ENCODE data around the gene MTFR2. TPM values are rescaled to one million over a fixed set of nuclear protein-coding genes. Genes with fewer than 3 reads are reported as not detected.

Gene MTFR2
- total RNA-seq, 2 donors from 2014 or later: 4.0 to 6.3 TPM

GRCh38 chr6:136191606-136192312 lies 58.4 kb downstream of the MTFR2 start:
- DNase-seq: no peak
- Mint-ChIP-seq H3K27ac (no peak overlapping the region), H3K27me3 (ENCODE audit: insufficient read depth) (no peaks in the 10 kb centered on the region), H3K4me1 (no peaks in the 10 kb centered on the region), H3K36me3 (ENCODE audit: low read depth) (no peaks in the 10 kb centered on the region), H3K9me3 (no peaks in the 10 kb centered on the region), H3K4me3 (no peak overlapping the region)
- no peak for TF ChIP-seq CTCF (conservative IDR thresholded peaks at IDR 0.05)
- 93 to 94% methylated on average over 12 to 32 of the region's 32 CpGs for WGBS, 2 experiments (ENCODE audit: insufficient coverage in 1 of 2, insufficient read length in 1 of 2)
- no peaks in the 10 kb centered on the region for H3K27me3 ChIP-seq (ENCODE audit: control insufficient read depth, insufficient read depth, low read length, poor library complexity, severe bottlenecking)
- H3K9me3 ChIP-seq (ENCODE audit: control insufficient read depth, low read length): no peaks in the 10 kb centered on the region
- H3K4me3 ChIP-seq (ENCODE audit: low read length): no peak overlapping the region
- H3K27ac ChIP-seq (ENCODE audit: low read depth, low read length): no peak overlapping the region
- H3K4me1 ChIP-seq (ENCODE audit: control insufficient read depth, insufficient read depth, low read length): no peaks in the 10 kb centered on the region
- H3K36me3 ChIP-seq (ENCODE audit: control insufficient read depth, insufficient read depth, low read length): no peaks in the 10 kb centered on the region
- H3K9ac ChIP-seq (ENCODE audit: extremely low read depth, low read length, poor library complexity, severe bottlenecking): no peak overlapping the region

- no peak overlapping the region for H3K4me3 ChIP-seq (ENCODE audit: low read length)
- Mint-ChIP-seq H3K4me1 (no peaks in the 10 kb centered on the region), H3K27me3 (ENCODE audit: insufficient read depth) (no peaks in the 10 kb centered on the region), H3K9me3 (no peaks in the 10 kb centered on the region), H3K27ac (no peak overlapping the region), H3K4me3 (no peak overlapping the region), H3K36me3 (ENCODE audit: low read depth) (no peaks in the 10 kb centered on the region)
- no peak for DNase-seq
- 91% methylated on average over 3 of the region's 3 CpGs; no CpG with 5 or more reads in 1 of the 2 experiments for WGBS, 2 experiments (ENCODE audit: insufficient coverage in 1 of 2, insufficient read length in 1 of 2)
- H3K9ac ChIP-seq (ENCODE audit: extremely low read depth, low read length, poor library complexity, severe bottlenecking): no peak overlapping the region
- TF ChIP-seq CTCF (conservative IDR thresholded peaks at IDR 0.05): no peak
- H3K9me3 ChIP-seq (ENCODE audit: control insufficient read depth, low read length): no peaks in the 10 kb centered on the region
- no peaks in the 10 kb centered on the region for H3K27me3 ChIP-seq (ENCODE audit: control insufficient read depth, insufficient read depth, low read length, poor library complexity, severe bottlenecking)
- H3K4me1 ChIP-seq (ENCODE audit: control insufficient read depth, insufficient read depth, low read length): no peaks in the 10 kb centered on the region
- H3K36me3 ChIP-seq (ENCODE audit: control insufficient read depth, insufficient read depth, low read length): no peaks in the 10 kb centered on the region
- H3K27ac ChIP-seq (ENCODE audit: low read depth, low read length): no peak overlapping the region
Observed at GRCh38 chr6:136189104-136189503, 61.0 kb downstream of the MTFR2 start.

- H3K4me1 Mint-ChIP-seq: no peaks in the 10 kb centered on the region
- Histone ChIP-seq H3K9me3 (ENCODE audit: control insufficient read depth, low read length) (no peaks in the 10 kb centered on the region), H3K36me3 (ENCODE audit: control insufficient read depth, insufficient read depth, low read length) (no peaks in the 10 kb centered on the region), H3K4me3 (ENCODE audit: low read length) (no peak overlapping the region), H3K27ac (ENCODE audit: low read depth, low read length) (no peak overlapping the region), H3K9ac (ENCODE audit: extremely low read depth, low read length, poor library complexity, severe bottlenecking) (no peak overlapping the region), H3K27me3 (ENCODE audit: control insufficient read depth, insufficient read depth, low read length, poor library complexity, severe bottlenecking) (no peaks in the 10 kb centered on the region), H3K4me1 (ENCODE audit: control insufficient read depth, insufficient read depth, low read length) (no peaks in the 10 kb centered on the region)
- WGBS, 2 experiments (ENCODE audit: insufficient coverage in 1 of 2, insufficient read length in 1 of 2): 53 to 74% methylated on average over 2 of the region's 2 CpGs
- H3K36me3 Mint-ChIP-seq (ENCODE audit: low read depth): no peaks in the 10 kb centered on the region
- H3K27ac Mint-ChIP-seq: no peak overlapping the region
- H3K9me3 Mint-ChIP-seq: no peaks in the 10 kb centered on the region
- DNase-seq: no peak
- TF ChIP-seq CTCF (conservative IDR thresholded peaks at IDR 0.05): no peak
- no peak overlapping the region for H3K4me3 Mint-ChIP-seq
- H3K27me3 Mint-ChIP-seq (ENCODE audit: insufficient read depth): no peaks in the 10 kb centered on the region
Observed at GRCh38 chr6:136188486-136188885, 61.6 kb downstream of the MTFR2 start.
